T-helper 1 cell treated with Interleukin-12 subunit alpha and Interleukin-12 subunit beta and Interleukin-4 antibody, amounts not matched to agents 30 μg/mL and 1 μg/mL, for 36 hours (primary cell): ENCODE results near the gene SLC13A3.

ENCODE experiments used
- H3K27ac Mint-ChIP-seq: one replicate; pipeline ENCODE4 v1.8.0; 2021; ENCODE audit warnings: mild to moderate bottlenecking, mixed read lengths
- H3K27me3 Mint-ChIP-seq: one replicate; pipeline ENCODE4 v1.8.0; 2021; ENCODE audit warnings: low read depth, mixed read lengths
- H3K36me3 Mint-ChIP-seq: one replicate; pipeline ENCODE4 v1.8.0; 2021; ENCODE audit warnings: low read depth, mixed read lengths
- H3K4me1 Mint-ChIP-seq: one replicate; pipeline ENCODE4 v1.8.0; 2021; ENCODE audit warnings: low read depth, mixed read lengths
- H3K4me3 Mint-ChIP-seq: one replicate; pipeline ENCODE4 v1.8.0; 2021; ENCODE audit warnings: mild to moderate bottlenecking, moderate library complexity, mixed read lengths
- H3K9me3 Mint-ChIP-seq: one replicate; pipeline ENCODE4 v1.8.0; 2021; ENCODE audit warnings: mixed read lengths

The SLC13A3 gene

GRCh38 chr20:46581391-46581790, 69.9 kb downstream of the SLC13A3 start:
- no peaks in the 10 kb centered on the region for H3K36me3 Mint-ChIP-seq
- peaks cover 2% of the 10 kb centered on the region for H3K4me1 Mint-ChIP-seq
- H3K4me3 Mint-ChIP-seq: no peak overlapping the region
- peaks cover 20% of the 10 kb centered on the region for H3K27me3 Mint-ChIP-seq
- no peak overlapping the region for H3K27ac Mint-ChIP-seq
- no peaks in the 10 kb centered on the region for H3K9me3 Mint-ChIP-seq

GRCh38 chr20:46580613-46581205, 70.5 kb downstream of the SLC13A3 start:
- H3K36me3 Mint-ChIP-seq: no peaks in the 10 kb centered on the region

GRCh38 chr20:46578745-46579144, 72.5 kb downstream of the SLC13A3 start:
- no peak overlapping the region for H3K27ac Mint-ChIP-seq
- no peaks in the 10 kb centered on the region for H3K9me3 Mint-ChIP-seq
- no peak overlapping the region for H3K4me3 Mint-ChIP-seq
- H3K4me1 Mint-ChIP-seq: peaks cover 6% of the 10 kb centered on the region
- no peaks in the 10 kb centered on the region for H3K36me3 Mint-ChIP-seq
- H3K27me3 Mint-ChIP-seq: peaks cover 24% of the 10 kb centered on the region

More at GRCh38 chr20:46580613-46581205, 70.5 kb downstream of the SLC13A3 start:
- Mint-ChIP-seq H3K4me1 (peaks cover 6% of the 10 kb centered on the region), H3K27me3 (peaks cover 24% of the 10 kb centered on the region), H3K4me3 (no peak overlapping the region), H3K9me3 (no peaks in the 10 kb centered on the region), H3K27ac (no peak overlapping the region)

- H3K27me3 Mint-ChIP-seq: peaks cover 34% of the 10 kb centered on the region
- H3K9me3 Mint-ChIP-seq: no peaks in the 10 kb centered on the region
- H3K27ac Mint-ChIP-seq: no peak overlapping the region
- H3K4me3 Mint-ChIP-seq: no peak overlapping the region
- H3K36me3 Mint-ChIP-seq: no peaks in the 10 kb centered on the region
- H3K4me1 Mint-ChIP-seq: peaks cover 6% of the 10 kb centered on the region
These were observed 74.4 kb downstream of the SLC13A3 start for GRCh38 chr20:46576774-46577395.

- H3K9me3 Mint-ChIP-seq: no peaks in the 10 kb centered on the region
- peaks cover 33% of the 10 kb centered on the region for H3K27me3 Mint-ChIP-seq
- no peak overlapping the region for H3K4me3 Mint-ChIP-seq
- H3K4me1 Mint-ChIP-seq: peaks cover 6% of the 10 kb centered on the region
- H3K36me3 Mint-ChIP-seq: no peaks in the 10 kb centered on the region
- no peak overlapping the region for H3K27ac Mint-ChIP-seq
These were observed 75.3 kb downstream of the SLC13A3 start for GRCh38 chr20:46575937-46576461.

- no peak overlapping the region for H3K27ac Mint-ChIP-seq
- H3K9me3 Mint-ChIP-seq: no peaks in the 10 kb centered on the region
- no peaks in the 10 kb centered on the region for H3K36me3 Mint-ChIP-seq
- H3K4me1 Mint-ChIP-seq: peaks cover 6% of the 10 kb centered on the region
- H3K4me3 Mint-ChIP-seq: no peak overlapping the region
- H3K27me3 Mint-ChIP-seq: peaks cover 35% of the 10 kb centered on the region
These were observed 75.9 kb downstream of the SLC13A3 start for GRCh38 chr20:46575394-46575793.

- no peak overlapping the region for H3K4me3 Mint-ChIP-seq
- H3K27ac Mint-ChIP-seq: no peak overlapping the region
- H3K9me3 Mint-ChIP-seq: no peaks in the 10 kb centered on the region
- no peaks in the 10 kb centered on the region for H3K36me3 Mint-ChIP-seq
- H3K27me3 Mint-ChIP-seq: peaks cover 33% of the 10 kb centered on the region
- peaks cover 4% of the 10 kb centered on the region for H3K4me1 Mint-ChIP-seq
These were observed 77.3 kb downstream of the SLC13A3 start for GRCh38 chr20:46573788-46574584.

- no peak overlapping the region for H3K4me3 Mint-ChIP-seq
- H3K27me3 Mint-ChIP-seq: peaks cover 28% of the 10 kb centered on the region
- H3K9me3 Mint-ChIP-seq: no peaks in the 10 kb centered on the region
- H3K36me3 Mint-ChIP-seq: no peaks in the 10 kb centered on the region
- no peak overlapping the region for H3K27ac Mint-ChIP-seq
- peaks cover 4% of the 10 kb centered on the region for H3K4me1 Mint-ChIP-seq
These were observed 78.0 kb downstream of the SLC13A3 start for GRCh38 chr20:46573234-46573633.

GRCh38 chr20:46572790-46573189, 78.5 kb downstream of the SLC13A3 start:
- Mint-ChIP-seq H3K27me3 (peaks cover 28% of the 10 kb centered on the region), H3K4me1 (peaks cover 4% of the 10 kb centered on the region), H3K27ac (no peak overlapping the region), H3K9me3 (no peaks in the 10 kb centered on the region), H3K36me3 (no peaks in the 10 kb centered on the region), H3K4me3 (no peak overlapping the region)

- Mint-ChIP-seq H3K9me3 (no peaks in the 10 kb centered on the region), H3K27me3 (peaks cover 31% of the 10 kb centered on the region), H3K4me3 (no peak overlapping the region), H3K27ac (no peak overlapping the region), H3K36me3 (no peaks in the 10 kb centered on the region), H3K4me1 (peaks cover 9% of the 10 kb centered on the region)
These were observed 79.1 kb downstream of the SLC13A3 start for GRCh38 chr20:46572153-46572552.

- no peaks in the 10 kb centered on the region for H3K9me3 Mint-ChIP-seq
- H3K4me1 Mint-ChIP-seq: peaks cover 9% of the 10 kb centered on the region
- H3K4me3 Mint-ChIP-seq: no peak overlapping the region
- H3K27me3 Mint-ChIP-seq: peaks cover 31% of the 10 kb centered on the region
- no peaks in the 10 kb centered on the region for H3K36me3 Mint-ChIP-seq
- H3K27ac Mint-ChIP-seq: no peak overlapping the region
These were observed 79.8 kb downstream of the SLC13A3 start for GRCh38 chr20:46571418-46571817.

GRCh38 chr20:46570956-46571355, 80.3 kb downstream of the SLC13A3 start:
- Mint-ChIP-seq H3K4me3 (no peak overlapping the region), H3K27me3 (peaks cover 30% of the 10 kb centered on the region), H3K27ac (no peak overlapping the region), H3K4me1 (peaks cover 8% of the 10 kb centered on the region), H3K9me3 (no peaks in the 10 kb centered on the region), H3K36me3 (no peaks in the 10 kb centered on the region)

- Mint-ChIP-seq H3K36me3 (no peaks in the 10 kb centered on the region), H3K4me3 (no peak overlapping the region), H3K27ac (no peak overlapping the region), H3K4me1 (peaks cover 5% of the 10 kb centered on the region), H3K27me3 (peaks cover 28% of the 10 kb centered on the region), H3K9me3 (no peaks in the 10 kb centered on the region)
These were observed 81.3 kb downstream of the SLC13A3 start for GRCh38 chr20:46569961-46570360.

GRCh38 chr20:46568570-46569129, 82.6 kb downstream of the SLC13A3 start:
- no peaks in the 10 kb centered on the region for H3K9me3 Mint-ChIP-seq
- peaks cover 27% of the 10 kb centered on the region for H3K27me3 Mint-ChIP-seq
- H3K36me3 Mint-ChIP-seq: no peaks in the 10 kb centered on the region
- H3K4me3 Mint-ChIP-seq: no peak overlapping the region
- peaks cover 5% of the 10 kb centered on the region for H3K4me1 Mint-ChIP-seq
- H3K27ac Mint-ChIP-seq: no peak overlapping the region
